Liver (tissue), 3 donors: ENCODE results near the gene PELO.

Source experiments
- EGR1 ChIP-seq, 2 donors: IDR thresholded peaks; 2 replicates each; pipeline ENCODE4 v1.6.1; 2016 to 2018; ENCODE audit warnings: antibody characterized with exemption in 2 of 2, low read depth in 2 of 2
- GABPA ChIP-seq, 2 donors: IDR thresholded peaks in 1 of 2; conservative IDR thresholded peaks in 1 of 2; 2 replicates each; pipeline ENCODE4 v1.6.1; 2016; ENCODE audit warnings: antibody characterized with exemption in 2 of 2, mild to moderate bottlenecking in 1 of 2, moderate library complexity in 1 of 2
- HNF4G ChIP-seq: IDR thresholded peaks from 2 replicates; pipeline ENCODE4 v1.6.1; 2016; ENCODE audit warnings: antibody characterized with exemption
- NR2F2 ChIP-seq: IDR thresholded peaks from 2 replicates; pipeline ENCODE4 v1.6.1; 2016; ENCODE audit warnings: antibody characterized with exemption
- RAD21 ChIP-seq, 2 donors: IDR thresholded peaks; 2 replicates each; pipeline ENCODE4 v1.6.1; 2016; ENCODE audit warnings: antibody characterized with exemption in 2 of 2, mild to moderate bottlenecking in 2 of 2
- RXRA ChIP-seq, 2 donors: IDR thresholded peaks; 2 replicates each; pipeline ENCODE4 v1.6.1; 2017 to 2018; ENCODE audit warnings: antibody characterized with exemption in 2 of 2, mild to moderate bottlenecking in 1 of 2
- YY1 ChIP-seq: IDR thresholded peaks from 2 replicates; pipeline ENCODE4 v1.6.1; 2016; ENCODE audit warnings: antibody characterized with exemption, mild to moderate bottlenecking
- TF ChIP-seq, protein P1 (sequence below): IDR thresholded peaks from 2 replicates; pipeline ENCODE4 v1.6.1; 2016; ENCODE audit warnings: antibody characterized with exemption, mild to moderate bottlenecking
- TF ChIP-seq, protein P2 (sequence below): fragments of 150-350 bp; IDR thresholded peaks from 2 replicates; pipeline ENCODE4 v1.5.1; 2017; ENCODE audit warnings: improper control_type of control experiment, low read depth, low read length; ENCODE audit not compliant: missing input control
- TF ChIP-seq, protein P3 (sequence below): IDR thresholded peaks from 2 replicates; pipeline ENCODE4 v1.6.1; 2016; ENCODE audit warnings: antibody characterized with exemption
- TF ChIP-seq, protein P4 (sequence below): IDR thresholded peaks from 2 replicates; pipeline ENCODE4 v1.6.1; 2016; ENCODE audit warnings: antibody characterized with exemption
- donor health status: healthy.
- donor health status: healthy.

DNA sequence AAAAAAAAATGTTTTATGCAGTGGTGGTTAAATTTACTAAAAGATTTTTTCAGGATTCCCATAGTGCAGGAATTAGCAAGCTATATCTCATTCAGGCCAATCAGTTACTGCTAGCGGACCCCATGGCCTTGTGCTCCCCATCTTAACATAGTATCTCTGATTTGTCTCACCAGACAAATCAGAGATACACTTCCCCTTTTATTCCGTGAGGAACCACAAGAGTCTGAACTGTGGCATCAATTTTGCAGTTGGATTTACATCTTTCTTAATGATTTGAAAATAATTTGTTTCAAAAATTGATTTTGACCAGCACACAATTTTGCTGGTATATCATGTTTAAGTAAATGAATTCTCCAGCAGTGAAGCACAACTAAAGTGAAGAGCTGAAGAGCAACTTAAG is 17.9 kb downstream of the PELO start:
- TF ChIP-seq, protein P1, sequence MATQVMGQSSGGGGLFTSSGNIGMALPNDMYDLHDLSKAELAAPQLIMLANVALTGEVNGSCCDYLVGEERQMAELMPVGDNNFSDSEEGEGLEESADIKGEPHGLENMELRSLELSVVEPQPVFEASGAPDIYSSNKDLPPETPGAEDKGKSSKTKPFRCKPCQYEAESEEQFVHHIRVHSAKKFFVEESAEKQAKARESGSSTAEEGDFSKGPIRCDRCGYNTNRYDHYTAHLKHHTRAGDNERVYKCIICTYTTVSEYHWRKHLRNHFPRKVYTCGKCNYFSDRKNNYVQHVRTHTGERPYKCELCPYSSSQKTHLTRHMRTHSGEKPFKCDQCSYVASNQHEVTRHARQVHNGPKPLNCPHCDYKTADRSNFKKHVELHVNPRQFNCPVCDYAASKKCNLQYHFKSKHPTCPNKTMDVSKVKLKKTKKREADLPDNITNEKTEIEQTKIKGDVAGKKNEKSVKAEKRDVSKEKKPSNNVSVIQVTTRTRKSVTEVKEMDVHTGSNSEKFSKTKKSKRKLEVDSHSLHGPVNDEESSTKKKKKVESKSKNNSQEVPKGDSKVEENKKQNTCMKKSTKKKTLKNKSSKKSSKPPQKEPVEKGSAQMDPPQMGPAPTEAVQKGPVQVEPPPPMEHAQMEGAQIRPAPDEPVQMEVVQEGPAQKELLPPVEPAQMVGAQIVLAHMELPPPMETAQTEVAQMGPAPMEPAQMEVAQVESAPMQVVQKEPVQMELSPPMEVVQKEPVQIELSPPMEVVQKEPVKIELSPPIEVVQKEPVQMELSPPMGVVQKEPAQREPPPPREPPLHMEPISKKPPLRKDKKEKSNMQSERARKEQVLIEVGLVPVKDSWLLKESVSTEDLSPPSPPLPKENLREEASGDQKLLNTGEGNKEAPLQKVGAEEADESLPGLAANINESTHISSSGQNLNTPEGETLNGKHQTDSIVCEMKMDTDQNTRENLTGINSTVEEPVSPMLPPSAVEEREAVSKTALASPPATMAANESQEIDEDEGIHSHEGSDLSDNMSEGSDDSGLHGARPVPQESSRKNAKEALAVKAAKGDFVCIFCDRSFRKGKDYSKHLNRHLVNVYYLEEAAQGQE: no peak
- TF ChIP-seq, protein P2, sequence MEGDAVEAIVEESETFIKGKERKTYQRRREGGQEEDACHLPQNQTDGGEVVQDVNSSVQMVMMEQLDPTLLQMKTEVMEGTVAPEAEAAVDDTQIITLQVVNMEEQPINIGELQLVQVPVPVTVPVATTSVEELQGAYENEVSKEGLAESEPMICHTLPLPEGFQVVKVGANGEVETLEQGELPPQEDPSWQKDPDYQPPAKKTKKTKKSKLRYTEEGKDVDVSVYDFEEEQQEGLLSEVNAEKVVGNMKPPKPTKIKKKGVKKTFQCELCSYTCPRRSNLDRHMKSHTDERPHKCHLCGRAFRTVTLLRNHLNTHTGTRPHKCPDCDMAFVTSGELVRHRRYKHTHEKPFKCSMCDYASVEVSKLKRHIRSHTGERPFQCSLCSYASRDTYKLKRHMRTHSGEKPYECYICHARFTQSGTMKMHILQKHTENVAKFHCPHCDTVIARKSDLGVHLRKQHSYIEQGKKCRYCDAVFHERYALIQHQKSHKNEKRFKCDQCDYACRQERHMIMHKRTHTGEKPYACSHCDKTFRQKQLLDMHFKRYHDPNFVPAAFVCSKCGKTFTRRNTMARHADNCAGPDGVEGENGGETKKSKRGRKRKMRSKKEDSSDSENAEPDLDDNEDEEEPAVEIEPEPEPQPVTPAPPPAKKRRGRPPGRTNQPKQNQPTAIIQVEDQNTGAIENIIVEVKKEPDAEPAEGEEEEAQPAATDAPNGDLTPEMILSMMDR: no peak
- TF ChIP-seq RXRA (IDR thresholded peaks at IDR 0.05): no peak
- TF ChIP-seq RAD21 (IDR thresholded peaks at IDR 0.05): no peak
- no peak for TF ChIP-seq GABPA (IDR thresholded peaks at IDR 0.05 in 1 of 2, conservative IDR thresholded peaks at IDR 0.05 in 1 of 2)
- TF ChIP-seq, protein P3, sequence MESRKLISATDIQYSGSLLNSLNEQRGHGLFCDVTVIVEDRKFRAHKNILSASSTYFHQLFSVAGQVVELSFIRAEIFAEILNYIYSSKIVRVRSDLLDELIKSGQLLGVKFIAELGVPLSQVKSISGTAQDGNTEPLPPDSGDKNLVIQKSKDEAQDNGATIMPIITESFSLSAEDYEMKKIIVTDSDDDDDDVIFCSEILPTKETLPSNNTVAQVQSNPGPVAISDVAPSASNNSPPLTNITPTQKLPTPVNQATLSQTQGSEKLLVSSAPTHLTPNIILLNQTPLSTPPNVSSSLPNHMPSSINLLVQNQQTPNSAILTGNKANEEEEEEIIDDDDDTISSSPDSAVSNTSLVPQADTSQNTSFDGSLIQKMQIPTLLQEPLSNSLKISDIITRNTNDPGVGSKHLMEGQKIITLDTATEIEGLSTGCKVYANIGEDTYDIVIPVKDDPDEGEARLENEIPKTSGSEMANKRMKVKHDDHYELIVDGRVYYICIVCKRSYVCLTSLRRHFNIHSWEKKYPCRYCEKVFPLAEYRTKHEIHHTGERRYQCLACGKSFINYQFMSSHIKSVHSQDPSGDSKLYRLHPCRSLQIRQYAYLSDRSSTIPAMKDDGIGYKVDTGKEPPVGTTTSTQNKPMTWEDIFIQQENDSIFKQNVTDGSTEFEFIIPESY: no peak
- no peak for TF ChIP-seq NR2F2
- TF ChIP-seq YY1: no peak
- no peak for TF ChIP-seq EGR1 (IDR thresholded peaks at IDR 0.05; ENCODE audit: low read depth in 2 of 2)
- TF ChIP-seq, protein P4, sequence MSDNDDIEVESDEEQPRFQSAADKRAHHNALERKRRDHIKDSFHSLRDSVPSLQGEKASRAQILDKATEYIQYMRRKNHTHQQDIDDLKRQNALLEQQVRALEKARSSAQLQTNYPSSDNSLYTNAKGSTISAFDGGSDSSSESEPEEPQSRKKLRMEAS: no peak
- no peak for TF ChIP-seq HNF4G
